Epithelial cell of esophagus (primary cell): Measurements from ENCODE around the gene LRIG1.
"Not testable (repeated sequence)": the region's sequence is repeated elsewhere in the genome, so short reads cannot be mapped to it uniquely, and the experiment has no call there.

Source experiments
- DNase-seq: peaks from one replicate; pipeline ENCODE4 v3.0.0; 2010; ENCODE audit warnings: low read depth
- H3K4me3 ChIP-seq: 2 replicates; pipeline ENCODE4 v1.5.1; 2011; ENCODE audit warnings: mild to moderate bottlenecking, low read length, control low read depth
- CTCF ChIP-seq: IDR thresholded peaks from 2 replicates; pipeline ENCODE4 v1.5.1; 2011; ENCODE audit warnings: low read depth, mild to moderate bottlenecking, low read length, control low read depth, inconsistent platforms; ENCODE audit not compliant: insufficient read depth; ENCODE audit errors: missing control alignments

LRIG1 gene

GRCh38 chr3:66425576-66426114 lies 75.2 kb downstream of the LRIG1 start:
- H3K4me3 ChIP-seq = no peak overlapping the region
- TF ChIP-seq CTCF = no peak
- no peak for DNase-seq

DNA sequence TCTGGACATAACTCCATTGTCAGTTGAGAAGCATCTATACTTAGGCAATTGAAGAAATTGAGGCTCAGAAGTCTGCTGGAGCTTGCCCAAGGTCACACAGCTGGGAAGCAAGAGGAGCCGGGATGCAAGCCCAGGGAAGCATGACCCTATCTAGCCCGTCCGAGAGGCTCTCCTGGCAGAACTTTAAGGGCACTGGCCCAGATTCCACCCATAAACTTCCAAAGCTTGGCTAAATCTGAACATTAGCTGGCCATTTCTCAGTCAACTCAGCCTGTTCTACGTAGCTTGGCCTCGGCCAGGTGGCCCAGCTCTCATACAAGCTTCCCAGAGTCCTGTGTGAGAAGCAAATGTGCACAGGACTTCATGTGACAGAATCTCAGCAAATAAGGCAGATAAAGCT lies 75.8 kb downstream of the LRIG1 start:
- DNase-seq = no peak
- H3K4me3 ChIP-seq = no peak overlapping the region
- no peak for TF ChIP-seq CTCF

DNA sequence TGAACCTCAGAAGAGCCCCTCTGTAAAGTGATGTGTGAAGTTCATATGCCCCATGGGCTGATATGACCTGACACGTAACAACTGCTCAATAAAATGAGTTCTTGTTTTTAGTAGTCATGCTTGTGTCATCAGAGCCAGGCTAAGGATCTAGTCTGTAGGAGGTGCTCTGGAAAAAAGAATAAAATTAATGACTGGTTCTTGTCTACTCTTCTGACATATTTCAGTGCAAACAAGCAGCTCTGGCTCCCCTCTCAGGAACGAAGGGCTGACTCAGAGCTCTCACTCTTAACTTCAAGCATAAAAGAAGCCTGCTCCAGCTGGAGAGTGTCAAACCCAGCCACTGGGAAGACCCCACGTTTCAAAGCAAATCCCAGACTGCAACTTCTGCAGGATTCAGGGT lies 77.0 kb downstream of the LRIG1 start:
- no peak overlapping the region for H3K4me3 ChIP-seq
- no peak for TF ChIP-seq CTCF
- DNase-seq = no peak

DNA sequence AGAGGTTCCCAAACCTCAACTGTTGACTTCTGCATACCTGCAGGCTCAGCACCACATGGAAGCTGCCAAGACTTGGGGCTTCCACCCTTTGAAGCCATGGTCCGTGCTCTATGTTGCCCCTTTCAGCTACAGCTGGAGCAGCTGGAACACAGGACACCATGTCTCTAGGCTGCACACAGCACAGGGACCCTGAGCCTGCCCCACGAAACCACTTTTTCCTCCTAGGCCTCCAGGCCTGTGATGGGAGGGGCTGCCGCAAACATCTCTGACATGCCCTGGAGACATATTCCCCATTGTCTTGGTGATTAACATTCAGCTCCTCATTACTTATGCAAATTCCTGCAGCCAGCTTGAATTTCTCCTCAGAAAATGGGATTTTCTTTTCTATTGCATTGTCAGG lies 78.9 kb downstream of the LRIG1 start:
- not testable (repeated sequence) for H3K4me3 ChIP-seq, DNase-seq

DNA sequence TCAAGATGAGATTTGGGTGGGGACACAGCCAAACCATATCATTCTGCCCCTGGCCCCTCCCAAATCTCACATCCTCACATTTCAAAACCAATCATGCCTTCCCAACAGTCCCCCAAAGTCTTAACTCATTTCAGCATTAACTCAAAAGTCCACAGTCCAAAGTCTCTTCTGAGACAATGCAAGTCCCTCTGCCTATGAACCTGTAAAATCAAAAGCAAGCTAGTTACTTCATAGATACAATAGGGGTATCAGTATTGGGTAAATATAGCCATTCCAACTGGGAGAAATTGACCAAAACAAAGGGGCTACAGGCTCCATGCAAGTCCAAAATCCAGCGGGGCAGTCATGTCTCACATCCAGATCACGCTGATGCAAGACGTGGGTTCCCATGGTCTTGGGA lies 79.7 kb downstream of the LRIG1 start:
- H3K4me3 ChIP-seq, DNase-seq: not testable (repeated sequence)

DNA sequence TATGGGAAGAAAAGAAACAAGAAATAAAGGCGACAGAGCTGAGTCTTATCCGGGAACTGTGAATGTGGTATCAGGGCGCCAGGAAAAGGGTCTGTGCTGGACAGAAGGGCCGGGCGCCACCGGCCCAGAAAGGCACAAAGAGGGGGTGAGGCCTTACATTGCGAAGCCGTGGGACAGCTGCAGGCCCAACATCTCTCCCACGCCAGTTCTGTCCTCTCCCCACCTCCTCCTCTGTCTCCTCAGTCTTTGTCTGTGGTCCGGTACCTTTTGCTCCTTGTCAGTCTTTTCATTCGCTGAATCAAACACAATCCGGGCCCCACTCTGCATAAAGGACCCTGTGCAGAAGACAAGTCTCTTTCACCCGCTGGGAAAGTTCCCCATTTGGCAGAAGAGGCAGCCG lies 81.8 kb downstream of the LRIG1 start:
- TF ChIP-seq CTCF = no peak
- DNase-seq = no peak
- no peak overlapping the region for H3K4me3 ChIP-seq

DNA sequence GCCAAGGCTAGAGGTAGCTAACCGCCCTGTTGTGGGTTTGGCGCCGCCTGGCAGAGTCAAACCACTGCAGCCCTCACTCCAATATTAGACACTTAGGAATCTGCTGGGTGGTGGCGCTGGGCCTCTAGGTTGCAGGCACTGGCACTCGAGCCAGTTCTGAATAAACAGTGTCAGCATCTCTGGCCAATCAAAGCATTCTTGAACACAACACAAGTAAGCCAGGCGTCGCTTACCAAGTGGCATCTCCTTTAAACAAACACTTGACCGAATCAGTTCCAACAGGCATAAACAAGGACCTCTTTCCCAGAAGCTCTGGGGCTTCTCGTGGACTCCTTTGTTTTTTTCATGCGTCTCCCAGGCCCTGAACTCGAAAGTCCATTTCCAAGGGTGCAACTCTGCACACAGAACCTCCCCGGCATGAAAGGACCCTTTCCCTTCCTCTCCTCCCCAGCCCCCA lies 82.3 kb downstream of the LRIG1 start:
- TF ChIP-seq CTCF = peak; percentile 40
- DNase-seq = peak; percentile 40
- no peak overlapping the region for H3K4me3 ChIP-seq

DNA sequence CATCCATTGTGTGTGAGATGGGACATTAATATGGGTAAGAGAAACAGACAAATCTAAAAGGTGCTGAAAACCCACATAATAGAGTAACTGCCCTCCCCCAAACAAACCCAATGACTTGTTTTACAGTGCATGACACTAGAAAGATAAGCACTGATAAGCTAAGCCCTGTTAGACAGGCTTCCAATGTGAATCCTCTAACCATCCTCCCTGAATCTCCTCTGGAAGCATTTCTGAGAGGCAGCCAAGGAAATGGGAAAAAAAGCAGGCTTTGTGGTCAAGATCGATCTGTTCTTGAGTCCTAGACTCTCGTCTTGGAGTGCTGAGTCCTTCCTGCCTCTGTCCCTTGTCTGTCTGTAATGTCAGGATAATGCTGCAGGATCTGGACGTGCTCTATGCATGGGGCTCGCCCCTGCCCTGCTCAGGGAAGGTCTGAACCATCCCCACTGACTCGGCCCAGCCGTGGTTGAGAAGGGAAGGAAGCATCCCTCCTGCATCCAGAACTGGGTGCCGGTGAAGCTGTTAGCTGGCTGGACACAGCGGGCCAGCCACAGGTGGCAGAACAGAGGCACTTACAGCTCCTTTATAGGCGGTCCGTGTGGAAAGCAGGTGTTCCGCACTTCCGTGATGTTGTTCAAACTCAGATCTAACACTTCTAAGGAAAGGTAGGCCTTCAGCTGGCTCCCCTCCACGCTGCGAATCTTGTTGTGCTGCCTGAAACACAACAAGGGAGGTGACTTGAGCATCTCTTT lies 84.1 kb downstream of the LRIG1 start:
- TF ChIP-seq CTCF = no peak
- DNase-seq = no peak
- H3K4me3 ChIP-seq = no peak overlapping the region
